ENCODE results near the gene CLCN2.

Gene CLCN2

DNA sequence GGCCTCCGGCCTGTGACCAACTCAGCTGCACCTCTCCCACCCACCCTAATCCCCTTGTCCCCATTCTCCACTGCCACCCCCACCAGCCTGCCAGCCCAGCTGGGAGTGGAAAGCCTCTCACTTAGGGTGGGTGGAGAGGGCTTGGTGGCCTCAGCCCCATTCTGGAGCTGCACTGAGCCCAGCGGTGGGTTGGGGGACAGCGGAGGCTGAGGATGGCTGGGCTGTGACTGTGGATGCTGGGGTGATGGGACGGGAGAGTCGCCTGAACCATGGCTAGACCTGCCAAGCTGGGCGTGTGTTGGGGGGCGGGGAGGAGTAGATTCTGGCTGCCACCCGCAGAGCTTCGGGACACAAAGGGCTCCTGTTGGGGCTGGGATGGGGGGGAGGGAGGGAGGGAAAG lies 1.8 kb downstream of the CLCN2 start:
- no peak for DNase-seq

DNA sequence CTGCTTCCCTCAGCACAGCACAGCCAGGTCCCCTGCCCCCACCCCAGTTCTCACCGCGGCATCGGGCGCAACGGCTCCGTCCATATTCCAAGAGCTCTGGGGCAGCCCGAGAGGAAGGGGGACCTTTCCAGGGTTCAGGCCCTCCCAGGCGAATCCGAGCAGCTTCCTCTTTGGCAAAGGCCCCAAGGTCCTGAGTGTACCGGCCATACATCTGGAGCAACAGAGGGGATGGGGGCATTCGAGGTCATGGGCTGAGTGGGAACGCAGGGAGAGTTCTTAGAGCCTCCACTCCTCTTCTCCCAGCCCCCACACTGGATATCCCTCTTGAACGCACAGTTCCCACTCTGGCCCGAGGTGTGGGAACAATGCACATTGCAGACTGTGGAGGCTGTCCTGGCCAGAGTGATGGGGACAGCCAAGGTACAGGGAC lies 2.5 kb downstream of the CLCN2 start:
- no peak for DNase-seq

- DNase-seq, result no peak
Observed at GRCh38 chr3:184358124-184358767, 3.2 kb downstream of the CLCN2 start.

- no peak for DNase-seq
Observed at GRCh38 chr3:184357248-184358123, 3.9 kb downstream of the CLCN2 start.

GRCh38 chr3:184355261-184356040 lies 6.0 kb downstream of the CLCN2 start:
- no peak for DNase-seq

DNA sequence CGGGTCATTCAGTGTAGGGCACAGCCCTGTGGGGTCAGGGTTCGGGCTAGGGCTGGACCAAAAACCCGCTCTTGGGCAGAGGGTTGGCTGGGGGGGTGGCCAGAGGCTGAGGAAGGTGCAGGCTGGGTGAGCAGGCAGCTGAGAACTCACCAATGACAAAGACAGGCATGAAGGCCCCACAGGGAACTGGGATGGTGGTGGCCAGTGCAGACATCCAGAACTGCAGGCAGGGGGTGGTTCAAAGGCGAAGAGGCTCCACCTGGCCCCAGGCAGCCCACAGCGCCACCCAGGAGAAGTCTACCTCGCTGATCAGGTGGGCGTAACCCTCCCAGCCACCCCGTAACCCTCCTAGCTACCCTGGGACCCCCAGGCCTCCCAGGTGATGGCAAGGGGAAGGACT lies 6.7 kb downstream of the CLCN2 start:
- DNase-seq, result no peak

- DNase-seq, result peak; percentile 14 to 25
Observed at GRCh38 chr3:184354121-184354728, 7.2 kb downstream of the CLCN2 start.

DNA sequence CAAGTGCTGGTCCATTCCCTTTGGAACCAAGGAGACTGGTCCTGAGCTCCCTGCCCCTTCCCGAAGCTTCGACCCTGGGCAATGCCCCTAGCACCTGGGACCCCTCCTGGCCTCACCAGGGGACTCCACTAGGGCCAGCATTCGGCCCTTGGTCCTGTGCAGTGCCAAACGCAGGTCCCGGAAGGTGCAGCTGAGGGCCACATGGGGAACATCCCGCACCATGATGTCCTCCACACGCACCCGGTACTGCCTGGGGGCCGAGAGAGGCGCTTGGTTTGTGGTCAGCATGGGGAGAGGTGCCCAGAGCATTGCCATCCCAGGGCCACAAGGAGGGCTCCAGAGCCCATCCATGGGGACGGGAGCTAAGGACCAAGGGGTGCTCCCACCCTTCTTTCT lies 7.9 kb downstream of the CLCN2 start:
- no peak for DNase-seq

GRCh38 chr3:184352897-184353545 lies 8.4 kb downstream of the CLCN2 start:
- DNase-seq, result no peak

- no peak for DNase-seq
Observed at GRCh38 chr3:184352149-184352785, 9.1 kb downstream of the CLCN2 start.

DNA sequence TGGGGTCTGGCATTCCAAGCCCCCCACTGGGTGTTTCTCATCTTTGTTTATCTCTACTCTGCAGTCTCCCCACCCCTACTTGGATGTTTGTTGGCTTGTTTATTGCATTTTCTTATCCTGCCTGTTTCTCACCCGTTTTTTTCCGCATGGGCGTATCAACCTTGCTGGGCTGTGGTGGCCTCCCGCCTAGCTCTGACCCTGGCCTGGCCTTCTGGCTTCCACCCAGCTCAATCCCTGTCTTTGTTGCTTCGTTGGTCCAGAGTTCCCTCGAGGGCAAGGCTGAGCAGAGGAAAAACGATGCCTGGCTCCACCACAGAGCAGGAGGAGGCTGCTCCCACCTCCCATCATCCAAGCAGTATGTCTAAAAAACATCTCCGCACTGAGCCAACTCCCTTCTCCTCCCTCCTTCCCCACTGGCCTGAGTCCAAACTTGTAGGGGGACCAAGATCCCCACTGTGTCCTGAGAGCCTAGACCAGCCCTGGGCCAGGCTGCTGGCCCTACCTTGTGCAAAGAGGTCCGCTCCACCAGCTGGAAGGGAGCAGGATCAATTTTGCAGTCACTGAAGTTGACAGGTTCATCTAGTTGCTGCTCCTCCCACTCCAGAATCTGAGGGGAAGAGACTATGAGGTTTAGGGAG lies 9.8 kb downstream of the CLCN2 start:
- DNase-seq, result no peak

DNA sequence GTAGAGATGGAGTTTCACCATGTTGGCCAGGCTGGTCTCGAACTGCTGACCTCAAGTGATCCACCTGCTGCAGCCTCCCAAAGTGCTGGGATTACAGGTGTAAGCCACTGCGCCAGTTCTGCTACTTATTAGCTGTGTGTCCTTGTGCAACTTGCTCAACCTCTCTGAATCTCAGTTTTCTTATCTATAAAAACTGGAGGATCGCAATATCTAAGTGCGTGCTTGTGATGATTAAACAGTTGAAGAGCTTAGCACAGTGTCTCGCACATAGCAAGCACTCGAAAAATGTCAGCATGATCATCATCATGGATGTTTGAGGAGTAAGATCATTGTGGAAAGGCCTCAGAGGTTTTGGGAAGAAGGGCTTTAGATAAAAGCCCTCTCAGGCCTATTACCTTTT lies 10.8 kb downstream of the CLCN2 start:
- no peak for DNase-seq

DNA sequence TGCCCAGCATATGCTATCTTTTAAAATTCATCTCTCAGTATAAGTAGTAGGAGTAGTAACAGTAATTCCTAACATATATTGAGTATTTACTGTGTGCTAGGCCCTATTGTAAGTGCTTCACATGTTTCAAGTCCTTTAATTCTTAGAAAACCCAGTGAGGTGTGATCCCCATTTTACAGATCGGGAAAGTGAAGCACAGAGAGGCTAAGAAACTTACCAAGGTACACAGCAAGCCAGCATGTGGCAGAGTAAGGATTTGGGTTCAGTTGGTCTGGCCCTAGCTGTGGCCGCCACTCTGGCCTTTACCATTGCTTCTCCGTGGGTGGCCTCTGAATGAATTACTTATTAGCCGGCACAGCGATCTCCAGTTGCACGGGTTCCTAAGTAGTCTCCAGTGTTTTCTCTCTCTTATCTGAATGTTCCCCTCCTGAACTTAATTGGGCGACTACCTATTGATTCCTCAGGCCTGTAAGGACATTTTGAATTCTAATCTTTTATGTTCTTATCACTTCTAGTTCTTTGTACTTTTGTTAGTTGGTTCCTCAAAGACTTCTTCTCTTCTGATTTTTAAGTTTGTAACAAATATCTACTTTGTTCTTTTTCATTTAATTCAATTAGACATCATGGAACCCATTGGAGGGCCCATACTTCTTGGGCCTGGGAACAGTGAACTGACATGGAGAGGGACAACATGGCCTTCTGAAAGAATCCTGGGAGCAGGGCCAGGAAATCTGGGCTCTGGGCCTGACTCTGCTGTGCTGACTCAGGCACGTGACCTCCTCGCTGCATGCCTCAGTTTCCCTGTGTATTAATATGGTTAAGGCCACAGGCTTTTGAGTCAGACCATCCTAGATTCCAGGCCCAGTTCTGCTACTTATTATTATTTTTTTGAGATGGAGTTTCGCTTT lies 11.6 kb downstream of the CLCN2 start:
- DNase-seq, result no peak

DNA sequence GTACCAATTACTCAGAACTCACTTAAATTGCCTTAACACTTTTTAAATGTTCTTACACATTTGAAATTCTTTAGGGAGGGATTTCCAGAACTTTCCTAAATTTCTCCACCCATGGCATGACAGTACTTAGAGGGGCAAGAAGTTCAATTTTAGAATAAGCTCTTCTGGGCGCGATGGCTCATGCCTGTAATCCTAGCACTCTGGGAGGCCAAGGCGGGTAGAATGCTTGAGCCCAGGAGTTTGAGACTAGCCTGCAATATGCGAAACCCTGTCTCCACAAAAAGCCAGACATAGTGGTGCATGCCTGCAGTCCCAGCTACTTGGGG lies 13.4 kb downstream of the CLCN2 start:
- no peak for DNase-seq

- no peak for DNase-seq
Observed at GRCh38 chr3:184347321-184348056, 13.9 kb downstream of the CLCN2 start.

- no peak for DNase-seq
Observed at GRCh38 chr3:184346480-184347190, 14.8 kb downstream of the CLCN2 start.

DNA sequence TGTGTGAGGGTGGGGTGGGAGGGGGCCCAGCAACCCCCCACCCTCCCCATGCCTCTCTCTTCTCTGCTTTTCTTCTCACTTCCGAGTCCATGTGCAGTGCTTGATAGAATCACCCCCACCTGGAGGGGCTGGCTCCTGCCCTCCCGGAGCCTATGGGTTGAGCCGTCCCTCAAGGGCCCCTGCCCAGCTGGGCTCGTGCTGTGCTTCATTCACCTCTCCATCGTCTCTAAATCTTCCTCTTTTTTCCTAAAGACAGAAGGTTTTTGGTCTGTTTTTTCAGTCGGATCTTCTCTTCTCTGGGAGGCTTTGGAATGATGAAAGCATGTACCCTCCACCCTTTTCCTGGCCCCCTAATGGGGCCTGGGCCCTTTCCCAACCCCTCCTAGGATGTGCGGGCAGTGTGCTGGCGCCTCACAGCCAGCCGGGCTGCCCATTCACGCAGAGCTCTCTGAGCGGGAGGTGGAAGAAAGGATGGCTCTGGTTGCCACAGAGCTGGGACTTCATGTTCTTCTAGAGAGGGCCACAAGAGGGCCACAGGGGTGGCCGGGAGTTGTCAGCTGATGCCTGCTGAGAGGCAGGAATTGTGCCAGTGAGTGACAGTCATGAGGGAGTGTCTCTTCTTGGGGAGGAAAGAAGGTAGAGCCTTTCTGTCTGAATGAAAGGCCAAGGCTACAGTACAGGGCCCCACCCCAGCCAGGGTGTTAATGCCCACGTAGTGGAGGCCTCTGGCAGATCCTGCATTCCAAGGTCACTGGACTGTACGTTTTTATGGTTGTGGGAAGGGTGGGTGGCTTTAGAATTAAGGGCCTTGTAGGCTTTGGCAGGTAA lies 15.9 kb downstream of the CLCN2 start:
- DNase-seq, result peak; percentile 57 to 73

GRCh38 chr3:184344579-184345316 lies 16.7 kb downstream of the CLCN2 start:
- no peak for DNase-seq

All from SHP77 (cell line).